Ascending aorta (tissue), 1 donor: Measurements from ENCODE around the gene CSTPP1. TPM values are rescaled to one million over a fixed set of nuclear protein-coding genes. Genes with fewer than 3 reads are reported as not detected.

Source experiments
- total RNA-seq: library from RNA; depleted of rRNA; stranded (reverse); fragments of >200 nt; gene quantifications from one replicate; pipeline ENCODE4 v1.1.0, GENCODE V29; 2016

CSTPP1 gene
- total RNA-seq, 1 donor from 2014 or later = 16.6 TPM

Other genes with a start within 250 kb of the CSTPP1 start
- 104 TPM for gene ARHGAP1, start 236.1 kb upstream of the CSTPP1 start, total RNA-seq
- 9.7 TPM for gene ZNF408, start 235.7 kb upstream of the CSTPP1 start, total RNA-seq
- 2.6 TPM for gene F2, start 217.5 kb upstream of the CSTPP1 start, total RNA-seq
- 13.5 TPM for gene CKAP5, start 90.5 kb upstream of the CSTPP1 start, total RNA-seq
- gene LRP4, start 18.2 kb upstream of the CSTPP1 start, total RNA-seq = 4.9 TPM
- gene ARFGAP2, start 240.1 kb downstream of the CSTPP1 start, total RNA-seq = 66.1 TPM
- gene PACSIN3, start 249.7 kb downstream of the CSTPP1 start, total RNA-seq = 32.7 TPM